Panc1 (cell line): ENCODE data around the gene SLIT3. TPM values are rescaled to one million over a fixed set of nuclear protein-coding genes. Genes with fewer than 3 reads are reported as not detected.
A peak's percentile ranks its signal among the peaks of the same experiment; 100 is the strongest.

ENCODE experiments used
- ATAC-seq: fragments of 200-7000 bp; cut with Tn5 transposase; 2 replicates; pipeline ENCODE4 v1.9.1; 2020; ENCODE audit warnings: mild to moderate bottlenecking, moderate library complexity
- BruUV-seq: library from RNA; stranded (reverse); fragments of 400-500 nt; replicated peaks from 2 replicates; lab custom pipeline; 2021; lab: Mats Ljungman, UMichigan
- CTCF ChIA-PET: fragments of 300-600 bp; sonication (Branson Sonifier 250); formaldehyde crosslinking; loops from one replicate; lab custom pipeline; 2022; ENCODE audit warnings: antibody characterized with exemption; lab: Charles Lee
- POLR2A ChIA-PET: fragments of 300-600 bp; sonication (Branson Sonifier 250); formaldehyde crosslinking; loops from one replicate; lab custom pipeline; 2022; ENCODE audit warnings: antibody characterized with exemption; lab: Charles Lee
- DNase-seq: peaks from one replicate; pipeline ENCODE4 v3.0.0-alpha.2; 2010; ENCODE audit warnings: low read depth, low spot score
- H3K27ac ChIP-seq: 2 replicates; pipeline ENCODE4 v1.5.1; 2011; ENCODE audit warnings: mild to moderate bottlenecking, low read length, inconsistent platforms
- H3K27me3 ChIP-seq: fragments of 200-500 bp; sonication (Bioruptor generic); 2 replicates; pipeline ENCODE4 v1.6.0; 2014; ENCODE audit warnings: low read length, inconsistent platforms; ENCODE audit not compliant: control insufficient read depth, insufficient read depth
- H3K36me3 ChIP-seq: fragments of 200-500 bp; sonication (Bioruptor generic); 2 replicates; pipeline ENCODE4 v1.5.1; 2014; ENCODE audit warnings: inconsistent platforms, mild to moderate bottlenecking, low read length, moderate library complexity; ENCODE audit not compliant: control insufficient read depth, insufficient read depth
- H3K4me1 ChIP-seq: 2 replicates; pipeline ENCODE4 v1.5.1; 2011; ENCODE audit warnings: inconsistent platforms, mild to moderate bottlenecking, low read length, moderate library complexity; ENCODE audit not compliant: control insufficient read depth, insufficient read depth
- H3K4me3 ChIP-seq, 2 experiments: 2 replicates each; pipeline ENCODE4 v1.5.1; 2011 to 2012; ENCODE audit warnings: low read depth in 2 of 2, low read length in 2 of 2, mild to moderate bottlenecking in 2 of 2, inconsistent platforms in 1 of 2, moderate library complexity in 1 of 2
- H3K9me3 ChIP-seq: fragments of 200-500 bp; sonication (Bioruptor generic); 2 replicates; pipeline ENCODE4 v1.5.1; 2014; ENCODE audit warnings: low read depth, mild to moderate bottlenecking, inconsistent platforms, low read length, moderate library complexity; ENCODE audit not compliant: control insufficient read depth, insufficient read depth
- POLR2AphosphoS5 ChIP-seq: IDR thresholded peaks from 2 replicates; pipeline ENCODE4 v1.6.1; 2012; ENCODE audit warnings: mild to moderate bottlenecking, low read depth, low read length, moderate library complexity
- REST ChIP-seq, 2 experiments: IDR thresholded peaks; 2 replicates each; pipeline ENCODE4 v1.6.1; 2011 to 2012; ENCODE audit warnings: low read depth in 2 of 2, control low read depth in 1 of 2, low read length in 1 of 2, mild to moderate bottlenecking in 1 of 2, moderate library complexity in 1 of 2; ENCODE audit not compliant: insufficient read depth in 1 of 2
- SIN3A ChIP-seq: IDR thresholded peaks from 2 replicates; pipeline ENCODE4 v1.6.1; 2012; ENCODE audit warnings: low read depth, mild to moderate bottlenecking, low read length, moderate library complexity, borderline replicate concordance; ENCODE audit not compliant: insufficient read depth
- TCF7L2 ChIP-seq: IDR thresholded peaks from 2 replicates; pipeline ENCODE4 v1.6.1; 2011; ENCODE audit warnings: mild to moderate bottlenecking, low read depth, low read length, inconsistent platforms
- in situ Hi-C: cut with HindIII; loops from 2 replicates; pipeline ENCODE4 v1.10.0; 2016; ENCODE audit warnings: low sequenced_read_pairs, low pct_unique_long_range_greater_than_20kb
- intact Hi-C: fragments of 100-400 bp; cut with micrococcal nuclease; formaldehyde crosslinking; loops from one replicate; pipeline ENCODE4 v1.10.0; 2022; ENCODE audit not compliant: unreplicated experiment
- total RNA-seq: library from RNA; stranded (reverse); gene quantifications from one replicate; pipeline ENCODE4 v1.2.1, GENCODE V29; 2021; ENCODE audit not compliant: unreplicated experiment
- TF ChIP-seq, protein P1 (sequence below): fragments of 450-650 bp; IDR thresholded peaks from 2 replicates; pipeline ENCODE4 v1.5.1; 2017; ENCODE audit warnings: mild to moderate bottlenecking

SLIT3 gene
- total RNA-seq, 1 experiment from 2014 or later, result 26.4 TPM

DNA sequence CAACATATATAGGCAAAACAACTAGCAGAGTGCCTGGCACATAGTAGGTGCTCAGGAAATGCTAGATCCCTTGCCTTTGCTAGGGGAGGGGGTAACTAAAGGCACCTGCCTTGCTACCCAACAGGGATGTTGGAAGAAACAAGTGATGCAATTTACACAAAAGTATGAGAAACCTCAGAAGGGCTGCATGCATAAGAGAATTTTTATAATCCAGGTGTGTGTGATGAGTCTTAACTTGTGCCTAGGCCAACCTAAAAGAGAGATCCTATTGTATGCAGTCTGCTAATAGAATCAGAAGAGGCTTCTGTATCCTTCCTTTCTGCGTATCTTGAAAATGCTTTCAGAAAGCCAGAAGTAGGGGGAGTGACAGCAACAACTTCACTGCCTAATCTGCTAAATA lies 135.9 kb downstream of the SLIT3 start:
- no TSS peak for BruUV-seq
- no peaks in the 10 kb centered on the region for H3K36me3 ChIP-seq
- H3K4me3 ChIP-seq, result no peak overlapping the region
- ChIA-PET POLR2A (no interaction called here), CTCF (no interaction called here)
- ATAC-seq, result no peak
- TF ChIP-seq SIN3A, result no peak
- TF ChIP-seq, protein P1, sequence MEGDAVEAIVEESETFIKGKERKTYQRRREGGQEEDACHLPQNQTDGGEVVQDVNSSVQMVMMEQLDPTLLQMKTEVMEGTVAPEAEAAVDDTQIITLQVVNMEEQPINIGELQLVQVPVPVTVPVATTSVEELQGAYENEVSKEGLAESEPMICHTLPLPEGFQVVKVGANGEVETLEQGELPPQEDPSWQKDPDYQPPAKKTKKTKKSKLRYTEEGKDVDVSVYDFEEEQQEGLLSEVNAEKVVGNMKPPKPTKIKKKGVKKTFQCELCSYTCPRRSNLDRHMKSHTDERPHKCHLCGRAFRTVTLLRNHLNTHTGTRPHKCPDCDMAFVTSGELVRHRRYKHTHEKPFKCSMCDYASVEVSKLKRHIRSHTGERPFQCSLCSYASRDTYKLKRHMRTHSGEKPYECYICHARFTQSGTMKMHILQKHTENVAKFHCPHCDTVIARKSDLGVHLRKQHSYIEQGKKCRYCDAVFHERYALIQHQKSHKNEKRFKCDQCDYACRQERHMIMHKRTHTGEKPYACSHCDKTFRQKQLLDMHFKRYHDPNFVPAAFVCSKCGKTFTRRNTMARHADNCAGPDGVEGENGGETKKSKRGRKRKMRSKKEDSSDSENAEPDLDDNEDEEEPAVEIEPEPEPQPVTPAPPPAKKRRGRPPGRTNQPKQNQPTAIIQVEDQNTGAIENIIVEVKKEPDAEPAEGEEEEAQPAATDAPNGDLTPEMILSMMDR, result no peak
- TF ChIP-seq POLR2AphosphoS5, result no peak
- no peak for TF ChIP-seq REST (IDR thresholded peaks at IDR 0.05; ENCODE audit: insufficient read depth in 1 of 2, low read depth in 2 of 2, low read length in 1 of 2)
- no peak for TF ChIP-seq TCF7L2
- no peak overlapping the region; the same call in 1 of the 2 replicates for H3K27ac ChIP-seq
- in situ Hi-C loops (no loop called here), intact Hi-C loops (no loop called here)
- no peaks in the 10 kb centered on the region for H3K27me3 ChIP-seq
- no peak for DNase-seq
- no peaks in the 10 kb centered on the region for H3K9me3 ChIP-seq
- peaks cover 2% of the 10 kb centered on the region; the same call in 1 of the 2 replicates for H3K4me1 ChIP-seq

DNA sequence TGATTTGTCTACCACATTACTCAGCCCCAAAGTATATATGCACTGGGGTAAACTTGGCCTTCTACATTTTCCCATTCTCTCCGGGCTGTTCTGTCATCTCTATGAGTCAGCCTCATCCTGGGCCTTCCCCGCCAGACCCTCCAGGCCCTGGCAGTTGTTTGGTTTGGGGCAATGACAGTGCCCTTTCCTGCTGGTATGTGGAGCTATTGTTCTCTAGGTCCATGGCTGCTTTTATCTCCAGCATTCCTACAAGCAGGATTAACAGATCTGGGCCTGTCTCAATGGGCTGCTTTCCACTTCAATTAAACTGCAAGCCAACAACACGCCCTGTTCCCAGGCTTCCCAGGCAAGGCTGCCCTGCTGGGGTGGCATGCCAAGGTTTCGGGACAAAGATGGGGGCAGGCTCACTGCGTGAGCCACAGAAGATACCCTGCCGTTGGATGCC lies 136.4 kb downstream of the SLIT3 start:
- Histone ChIP-seq H3K4me3 (no peak overlapping the region), H3K9me3 (no peaks in the 10 kb centered on the region), H3K36me3 (no peaks in the 10 kb centered on the region), H3K27me3 (no peaks in the 10 kb centered on the region), H3K27ac (no peak overlapping the region; the same call in 1 of the 2 replicates), H3K4me1 (peaks cover 2% of the 10 kb centered on the region; the same call in 1 of the 2 replicates)
- ATAC-seq (peak; percentile 83), DNase-seq (no peak)
- ChIA-PET POLR2A (no interaction called here), CTCF (no interaction called here)
- BruUV-seq, result no TSS peak
- TF ChIP-seq REST (IDR thresholded peaks at IDR 0.05; ENCODE audit: insufficient read depth in 1 of 2, low read depth in 2 of 2, low read length in 1 of 2) (no peak), POLR2AphosphoS5 (no peak), SIN3A (no peak), TCF7L2 (no peak)
- TF ChIP-seq, protein P1, result no peak
- in situ Hi-C loops, result no loop called here
- intact Hi-C loops, result no loop called here
